HL-60 (cell line): ENCODE measurements around the gene PCDHA7.

Experiments used
- DNase-seq, 2 experiments: peaks; one replicate each; pipeline ENCODE4 v3.0.0-alpha.2; 2010 to 2020; ENCODE audit warnings: low read depth in 1 of 2, low spot score in 1 of 2
- H3K27ac ChIP-seq: fragments of 250-450 bp; sonication (Bioruptor Pico); replicated peaks from 2 replicates; pipeline ENCODE4 v1.5.1; 2020; ENCODE audit warnings: mild to moderate bottlenecking, moderate library complexity
- H3K27me3 ChIP-seq: fragments of 250-450 bp; sonication (Bioruptor Pico); 2 replicates; pipeline ENCODE4 v1.5.1; 2021; ENCODE audit warnings: mild to moderate bottlenecking, moderate library complexity; ENCODE audit not compliant: insufficient read depth, poor library complexity, severe bottlenecking
- H3K4me3 ChIP-seq: replicated peaks from 2 replicates; pipeline ENCODE4 v1.5.1; 2011; ENCODE audit warnings: mild to moderate bottlenecking, control low read depth, low read length; ENCODE audit not compliant: insufficient read depth
- GABPA ChIP-seq: IDR thresholded peaks from 2 replicates; pipeline ENCODE4 v1.6.1; 2012; ENCODE audit warnings: low read depth
- POLR2AphosphoS5 ChIP-seq: IDR thresholded peaks from 2 replicates; pipeline ENCODE4 v1.6.1; 2012; ENCODE audit warnings: low read depth
- SPI1 ChIP-seq: IDR thresholded peaks from 2 replicates; pipeline ENCODE4 v1.6.1; 2012; ENCODE audit warnings: low read depth, mild to moderate bottlenecking, borderline replicate concordance
- TF ChIP-seq, protein P1 (sequence below): IDR thresholded peaks from 2 replicates; pipeline ENCODE4 v1.6.1; 2012; ENCODE audit warnings: low read depth; ENCODE audit not compliant: insufficient replicate concordance
- TF ChIP-seq, protein P2 (sequence below): IDR thresholded peaks from one replicate; pipeline ENCODE4 v1.5.1; 2011; ENCODE audit warnings: low read length, control low read depth, inconsistent platforms; ENCODE audit not compliant: insufficient read depth

Gene PCDHA7

GRCh38 chr5:140877262-140877581 lies 43.2 kb downstream of the PCDHA7 start:
- TF ChIP-seq SPI1 (no peak), POLR2AphosphoS5 (no peak), GABPA (no peak)
- TF ChIP-seq, protein P1, sequence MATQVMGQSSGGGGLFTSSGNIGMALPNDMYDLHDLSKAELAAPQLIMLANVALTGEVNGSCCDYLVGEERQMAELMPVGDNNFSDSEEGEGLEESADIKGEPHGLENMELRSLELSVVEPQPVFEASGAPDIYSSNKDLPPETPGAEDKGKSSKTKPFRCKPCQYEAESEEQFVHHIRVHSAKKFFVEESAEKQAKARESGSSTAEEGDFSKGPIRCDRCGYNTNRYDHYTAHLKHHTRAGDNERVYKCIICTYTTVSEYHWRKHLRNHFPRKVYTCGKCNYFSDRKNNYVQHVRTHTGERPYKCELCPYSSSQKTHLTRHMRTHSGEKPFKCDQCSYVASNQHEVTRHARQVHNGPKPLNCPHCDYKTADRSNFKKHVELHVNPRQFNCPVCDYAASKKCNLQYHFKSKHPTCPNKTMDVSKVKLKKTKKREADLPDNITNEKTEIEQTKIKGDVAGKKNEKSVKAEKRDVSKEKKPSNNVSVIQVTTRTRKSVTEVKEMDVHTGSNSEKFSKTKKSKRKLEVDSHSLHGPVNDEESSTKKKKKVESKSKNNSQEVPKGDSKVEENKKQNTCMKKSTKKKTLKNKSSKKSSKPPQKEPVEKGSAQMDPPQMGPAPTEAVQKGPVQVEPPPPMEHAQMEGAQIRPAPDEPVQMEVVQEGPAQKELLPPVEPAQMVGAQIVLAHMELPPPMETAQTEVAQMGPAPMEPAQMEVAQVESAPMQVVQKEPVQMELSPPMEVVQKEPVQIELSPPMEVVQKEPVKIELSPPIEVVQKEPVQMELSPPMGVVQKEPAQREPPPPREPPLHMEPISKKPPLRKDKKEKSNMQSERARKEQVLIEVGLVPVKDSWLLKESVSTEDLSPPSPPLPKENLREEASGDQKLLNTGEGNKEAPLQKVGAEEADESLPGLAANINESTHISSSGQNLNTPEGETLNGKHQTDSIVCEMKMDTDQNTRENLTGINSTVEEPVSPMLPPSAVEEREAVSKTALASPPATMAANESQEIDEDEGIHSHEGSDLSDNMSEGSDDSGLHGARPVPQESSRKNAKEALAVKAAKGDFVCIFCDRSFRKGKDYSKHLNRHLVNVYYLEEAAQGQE: no peak
- TF ChIP-seq, protein P2, sequence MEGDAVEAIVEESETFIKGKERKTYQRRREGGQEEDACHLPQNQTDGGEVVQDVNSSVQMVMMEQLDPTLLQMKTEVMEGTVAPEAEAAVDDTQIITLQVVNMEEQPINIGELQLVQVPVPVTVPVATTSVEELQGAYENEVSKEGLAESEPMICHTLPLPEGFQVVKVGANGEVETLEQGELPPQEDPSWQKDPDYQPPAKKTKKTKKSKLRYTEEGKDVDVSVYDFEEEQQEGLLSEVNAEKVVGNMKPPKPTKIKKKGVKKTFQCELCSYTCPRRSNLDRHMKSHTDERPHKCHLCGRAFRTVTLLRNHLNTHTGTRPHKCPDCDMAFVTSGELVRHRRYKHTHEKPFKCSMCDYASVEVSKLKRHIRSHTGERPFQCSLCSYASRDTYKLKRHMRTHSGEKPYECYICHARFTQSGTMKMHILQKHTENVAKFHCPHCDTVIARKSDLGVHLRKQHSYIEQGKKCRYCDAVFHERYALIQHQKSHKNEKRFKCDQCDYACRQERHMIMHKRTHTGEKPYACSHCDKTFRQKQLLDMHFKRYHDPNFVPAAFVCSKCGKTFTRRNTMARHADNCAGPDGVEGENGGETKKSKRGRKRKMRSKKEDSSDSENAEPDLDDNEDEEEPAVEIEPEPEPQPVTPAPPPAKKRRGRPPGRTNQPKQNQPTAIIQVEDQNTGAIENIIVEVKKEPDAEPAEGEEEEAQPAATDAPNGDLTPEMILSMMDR: no peak
- DNase-seq: no peak
- Histone ChIP-seq H3K27ac (no peak overlapping the region), H3K27me3 (no peaks in the 10 kb centered on the region), H3K4me3 (no peak overlapping the region)

DNA sequence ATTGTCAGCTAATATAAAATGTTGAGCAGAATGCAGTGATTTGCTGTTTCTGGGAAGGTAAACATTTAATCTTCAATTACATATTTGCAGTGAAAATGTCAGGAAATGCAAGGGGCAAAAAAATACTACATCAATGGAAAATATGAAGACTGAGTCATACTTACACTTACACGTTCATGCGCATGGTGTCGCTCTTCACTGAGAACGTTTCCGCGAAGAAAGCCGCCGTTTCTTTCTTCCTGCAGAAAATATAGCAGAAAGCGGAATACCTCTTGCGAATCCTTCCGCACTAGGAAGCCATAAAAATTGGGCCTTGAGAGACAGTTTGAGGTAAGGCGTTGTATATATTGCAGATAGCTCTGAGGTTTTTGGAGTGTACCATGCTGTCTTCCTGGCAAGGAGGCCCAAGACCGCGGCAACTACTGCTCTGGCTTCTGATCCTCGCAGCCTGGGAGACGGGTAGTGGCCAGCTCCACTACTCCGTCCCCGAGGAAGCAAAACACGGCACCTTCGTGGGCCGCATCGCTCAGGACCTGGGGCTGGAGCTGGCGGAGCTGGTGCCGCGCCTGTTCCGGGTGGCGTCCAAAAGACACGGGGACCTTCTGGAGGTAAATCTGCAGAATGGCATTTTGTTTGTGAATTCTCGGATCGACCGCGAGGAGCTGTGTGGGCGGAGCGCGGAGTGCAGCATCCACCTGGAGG lies 48.0 kb downstream of the PCDHA7 start, which contains the start of gene PCDHA13:
Gene PCDHA13, plus strand, starts transcription at position 236 of the 702 bp plus-strand sequence. Its CDS starts 145 bp downstream, at position 381.
- Histone ChIP-seq H3K4me3 (no peak within 1 kb of the TSS), H3K27me3 (no peaks in the 10 kb centered on the region), H3K27ac (no peak within 1 kb of the TSS)
- TF ChIP-seq, protein P2: no peak
- TF ChIP-seq SPI1 (no peak), POLR2AphosphoS5 (no peak), GABPA (no peak)
- TF ChIP-seq, protein P1: no peak
- no peak for DNase-seq

GRCh38 chr5:140882591-140882899 lies 48.5 kb downstream of the PCDHA7 start:
- TF ChIP-seq, protein P1: no peak
- TF ChIP-seq SPI1 (no peak), POLR2AphosphoS5 (no peak), GABPA (no peak)
- TF ChIP-seq, protein P2: no peak
- H3K27ac ChIP-seq: no peak overlapping the region
- no peak for DNase-seq
- H3K27me3 ChIP-seq: no peaks in the 10 kb centered on the region
- no peak overlapping the region for H3K4me3 ChIP-seq
